ENCODE measurements around the gene PLEKHA7.
"Not testable (repeated sequence)": the region's sequence is repeated elsewhere in the genome, so short reads cannot be mapped to it uniquely, and the experiment has no call there.

Gene PLEKHA7

DNA sequence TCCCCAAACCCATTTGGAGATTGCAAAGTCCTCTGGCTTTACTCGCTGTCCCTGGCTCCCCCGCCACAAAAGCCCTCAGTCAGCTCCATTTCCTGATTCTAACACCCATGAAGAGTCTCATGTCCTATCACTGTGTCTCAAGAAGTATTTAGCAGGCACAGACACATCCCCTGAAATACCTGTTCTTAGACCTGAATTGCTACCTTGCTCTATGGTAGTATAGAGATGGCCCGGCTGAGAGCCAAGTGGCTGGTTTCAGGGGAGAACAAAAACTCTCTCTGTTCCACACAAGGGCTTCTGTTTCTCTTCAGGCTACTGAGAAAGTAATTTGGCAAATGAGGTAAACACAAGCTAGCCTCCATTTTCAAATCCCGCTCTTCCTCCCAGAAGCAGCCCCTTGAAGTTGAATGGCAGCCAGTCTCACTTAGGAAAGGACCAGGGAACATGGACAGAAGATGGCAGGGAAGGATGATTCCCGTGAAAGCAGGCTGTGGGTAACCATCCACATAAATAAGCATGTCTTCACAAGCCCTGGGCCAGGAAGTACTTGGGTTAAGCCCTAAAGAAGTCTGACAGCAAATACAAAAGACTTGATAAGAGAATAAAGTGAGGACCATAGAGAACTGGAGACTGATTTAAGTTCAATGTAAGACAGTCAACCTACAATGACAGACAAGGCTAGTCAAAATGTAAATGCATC is 138.0 kb downstream of the PLEKHA7 start:
- DNase-seq: no peak

DNA sequence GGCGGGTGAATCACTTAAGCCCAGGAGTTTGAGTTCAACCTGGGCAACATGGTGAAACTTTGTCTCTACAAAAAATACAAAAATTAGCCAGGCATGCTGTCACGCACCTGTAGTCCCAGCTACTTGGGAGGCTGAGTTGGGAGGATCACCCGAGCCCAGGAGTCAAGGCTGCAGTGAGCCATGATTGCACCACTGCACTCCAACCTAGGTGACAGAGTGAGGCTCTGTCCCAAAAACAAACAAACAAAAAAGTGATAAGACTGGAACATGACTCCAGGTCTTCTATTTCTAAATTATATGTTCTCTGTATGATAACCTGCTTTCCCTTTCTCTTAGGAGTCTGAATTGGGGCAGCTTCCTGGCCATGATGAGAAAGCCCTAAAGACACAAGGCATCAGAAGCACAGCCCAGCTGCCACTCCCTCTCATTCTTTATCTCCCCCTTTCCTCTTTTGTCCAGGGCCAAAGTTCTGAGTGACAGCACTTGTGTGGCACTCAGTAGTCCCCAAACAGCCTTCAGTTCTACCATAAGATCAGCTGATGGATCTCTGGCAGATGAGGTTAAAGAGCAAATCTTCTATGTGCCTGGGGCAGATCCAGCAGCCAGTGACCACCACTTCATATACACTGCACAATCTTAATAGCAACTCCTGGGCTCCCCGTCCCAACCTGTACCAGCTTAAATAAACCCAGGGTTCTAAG is 139.8 kb downstream of the PLEKHA7 start:
- DNase-seq: no peak

DNA sequence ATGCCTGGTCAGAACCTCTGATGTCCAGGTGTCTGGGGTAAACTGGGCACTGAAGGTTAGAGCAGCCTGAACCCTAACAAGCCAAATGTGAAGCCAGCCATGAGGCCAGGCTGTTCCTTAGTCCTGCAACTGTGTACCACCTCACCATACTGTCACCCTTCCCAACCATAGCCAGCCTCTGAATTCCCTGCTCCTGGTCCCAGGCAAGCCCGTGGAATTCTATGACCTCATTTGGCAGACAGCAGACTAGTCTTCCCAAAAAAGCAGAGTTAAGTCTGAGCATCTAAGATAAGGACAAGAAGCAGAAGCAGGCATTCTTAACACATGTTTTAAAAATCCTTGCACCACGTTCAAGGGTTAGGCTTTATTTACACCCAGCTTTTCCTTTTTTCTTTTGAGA is 140.9 kb downstream of the PLEKHA7 start:
- DNase-seq: no peak

DNA sequence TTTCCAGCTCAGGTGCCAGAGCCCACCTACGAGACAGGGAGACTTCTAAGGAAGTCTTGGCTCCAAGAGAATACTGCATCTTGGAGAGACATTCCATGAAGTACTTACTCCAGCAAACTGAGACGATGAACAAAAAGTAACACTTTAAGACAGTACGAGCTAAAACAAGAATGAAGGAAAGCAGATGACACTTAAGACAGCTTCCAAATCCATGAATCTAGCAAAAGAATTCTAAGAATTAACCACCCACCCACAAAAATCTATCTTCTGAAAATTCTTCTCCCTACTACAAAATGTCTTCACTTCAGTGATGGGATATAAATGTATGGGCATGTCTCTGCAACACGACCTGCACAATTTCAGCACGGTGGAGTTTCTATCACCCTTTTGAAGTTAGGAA is 142.8 kb downstream of the PLEKHA7 start:
- DNase-seq: no peak

DNA sequence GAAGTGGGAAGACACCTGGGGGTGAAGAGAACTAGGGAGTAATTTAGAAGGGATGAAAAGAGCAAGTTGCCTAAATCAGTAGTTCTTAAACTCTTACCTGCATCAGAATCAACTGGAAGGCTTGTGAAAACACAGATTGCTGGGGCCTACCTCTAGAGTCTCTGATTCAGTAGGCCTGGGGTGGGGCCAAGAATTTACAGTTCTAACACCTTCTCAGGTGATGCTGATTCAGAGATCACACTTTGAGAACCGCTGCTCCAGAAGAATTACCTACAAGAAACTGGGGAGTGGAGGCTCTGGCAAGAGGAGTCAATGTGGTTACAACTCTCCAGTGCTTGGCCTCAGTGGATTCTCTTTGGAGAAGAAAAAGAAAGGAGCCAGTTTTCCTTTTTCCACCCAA is 147.1 kb downstream of the PLEKHA7 start:
- DNase-seq: no peak

DNA sequence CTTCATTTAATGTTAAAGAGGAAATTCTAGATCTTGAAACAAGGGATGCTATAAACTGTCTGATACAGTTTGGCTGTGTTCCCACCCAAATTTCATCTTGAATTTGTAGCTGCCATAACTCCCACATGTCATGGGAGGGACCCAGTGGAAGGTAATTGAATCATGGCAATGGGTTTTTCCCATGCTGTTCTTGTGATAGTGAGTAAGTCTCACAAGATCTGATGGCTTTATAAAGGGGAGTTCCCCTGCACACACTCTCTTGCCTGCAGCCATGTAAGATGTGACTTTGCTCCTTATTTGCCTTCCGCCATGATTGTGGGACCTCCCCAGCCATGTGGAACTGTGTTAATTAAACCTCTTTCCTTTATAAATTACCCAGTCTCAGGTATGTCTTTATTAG is 149.8 kb downstream of the PLEKHA7 start:
- not testable (repeated sequence) for DNase-seq

DNA sequence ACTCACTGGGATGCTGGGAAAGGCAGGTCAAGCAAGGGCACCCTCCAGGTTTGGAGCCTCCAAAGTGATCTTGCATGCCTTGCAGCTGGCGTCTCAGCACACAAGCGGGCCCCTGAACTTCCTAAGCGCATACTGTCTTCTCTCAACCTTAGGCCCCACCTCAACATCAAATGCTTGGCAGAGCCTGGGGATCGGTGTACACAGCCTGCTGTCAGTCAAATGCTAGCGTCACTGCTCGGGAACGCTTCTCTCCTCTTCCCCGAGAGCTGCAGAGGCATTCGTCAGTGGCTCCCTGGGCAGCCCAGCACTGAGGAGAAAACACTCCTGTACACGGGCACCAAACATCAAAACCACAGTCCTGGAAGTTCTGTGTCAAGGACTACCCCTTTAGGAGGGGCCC is 150.8 kb downstream of the PLEKHA7 start:
- no peak for DNase-seq

DNA sequence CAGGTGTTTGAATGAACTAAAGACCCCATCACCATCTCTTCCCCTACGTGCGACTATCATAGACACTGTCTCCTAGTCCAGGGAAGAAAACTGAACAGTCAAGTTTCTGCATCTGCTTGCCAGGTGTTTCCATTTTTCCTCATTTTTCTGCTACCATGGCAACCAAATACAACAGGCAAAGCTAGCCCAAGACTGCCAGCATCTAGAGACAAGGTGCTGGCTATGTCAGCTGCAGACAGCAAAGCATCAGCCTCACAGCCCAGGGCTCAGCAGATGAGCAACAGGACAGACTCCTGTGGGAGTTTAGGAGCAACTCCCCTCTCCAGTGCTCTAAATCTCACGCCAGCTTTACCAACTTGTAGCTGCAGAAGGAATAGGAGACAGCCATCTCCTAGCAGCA is 151.5 kb downstream of the PLEKHA7 start:
- no peak for DNase-seq

DNA sequence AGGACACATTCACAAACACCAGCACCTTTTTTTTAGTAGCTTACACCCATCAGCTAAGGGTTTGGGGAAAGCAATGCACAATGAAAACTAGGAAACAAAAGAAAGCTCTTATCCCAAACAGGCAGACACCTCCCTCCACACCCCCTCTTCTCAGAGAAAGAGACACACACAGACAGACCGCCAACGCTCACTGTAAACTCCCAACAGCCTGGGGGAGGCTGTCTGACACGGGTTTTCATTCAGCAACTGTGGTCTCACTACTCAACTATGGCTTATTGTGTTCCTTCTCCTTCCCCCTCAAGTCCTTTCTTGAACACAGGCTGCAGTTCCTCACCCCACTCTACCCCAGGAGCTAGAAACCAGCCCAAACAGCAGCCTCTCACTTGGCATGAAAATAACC is 152.4 kb downstream of the PLEKHA7 start:
- no peak for DNase-seq

DNA sequence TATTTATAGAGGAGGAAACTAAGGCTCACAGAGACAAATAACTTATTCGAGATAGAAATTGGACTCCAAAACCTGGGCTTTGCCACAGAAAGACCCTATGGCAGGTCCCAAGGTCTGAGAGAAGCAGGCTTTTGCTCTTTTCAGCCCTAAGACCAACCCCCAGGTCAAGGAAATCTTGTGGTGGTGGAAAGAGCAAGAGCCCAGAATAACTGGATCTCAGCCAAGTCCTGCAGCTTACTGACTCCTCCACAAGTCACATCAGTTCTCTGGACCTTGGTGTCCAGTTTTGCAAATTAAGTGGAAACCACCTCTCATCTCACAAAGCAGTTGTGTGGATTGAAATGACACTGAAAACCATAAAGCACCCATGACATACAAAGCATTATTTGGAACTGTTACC is 153.6 kb downstream of the PLEKHA7 start:
- no peak for DNase-seq

DNA sequence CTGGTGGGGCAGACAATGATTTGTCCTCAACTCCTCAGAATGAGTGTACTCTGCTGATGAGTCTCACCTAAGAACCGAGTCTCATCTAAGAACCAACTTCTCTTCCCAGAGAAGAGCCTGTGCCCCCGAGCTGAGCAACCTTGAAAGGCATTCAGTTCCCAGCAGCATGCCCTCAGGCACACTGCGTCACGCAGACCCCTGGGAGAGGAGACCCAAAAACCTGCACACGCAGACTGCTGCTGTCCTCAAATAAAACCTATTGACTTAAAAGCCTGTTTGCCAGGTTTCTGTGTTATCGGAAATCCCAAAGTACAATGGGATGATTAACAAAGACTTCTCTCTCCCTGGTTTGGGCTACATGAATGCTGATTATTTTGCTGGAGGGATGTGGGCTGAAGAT is 154.6 kb downstream of the PLEKHA7 start:
- no peak for DNase-seq

DNA sequence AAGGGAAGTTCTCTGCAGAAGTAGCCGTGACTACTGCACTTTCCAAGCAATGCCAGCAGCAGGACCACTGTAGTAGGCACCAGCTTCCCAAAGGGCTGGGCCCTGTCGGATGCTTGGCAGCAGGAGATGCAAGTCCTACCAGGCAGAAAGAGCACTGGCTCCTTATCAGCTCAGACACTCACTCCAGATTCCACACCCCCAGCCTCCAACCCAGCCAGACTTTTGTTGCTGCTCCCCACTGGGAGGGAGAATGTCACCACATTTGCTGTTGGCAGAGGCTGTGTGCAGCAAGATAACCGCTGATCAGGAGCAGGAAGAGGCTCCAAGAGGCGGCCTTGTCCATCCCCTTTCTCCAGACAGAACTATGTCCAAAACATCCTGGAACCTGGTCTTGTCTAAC is 157.0 kb downstream of the PLEKHA7 start:
- DNase-seq: no peak

DNA sequence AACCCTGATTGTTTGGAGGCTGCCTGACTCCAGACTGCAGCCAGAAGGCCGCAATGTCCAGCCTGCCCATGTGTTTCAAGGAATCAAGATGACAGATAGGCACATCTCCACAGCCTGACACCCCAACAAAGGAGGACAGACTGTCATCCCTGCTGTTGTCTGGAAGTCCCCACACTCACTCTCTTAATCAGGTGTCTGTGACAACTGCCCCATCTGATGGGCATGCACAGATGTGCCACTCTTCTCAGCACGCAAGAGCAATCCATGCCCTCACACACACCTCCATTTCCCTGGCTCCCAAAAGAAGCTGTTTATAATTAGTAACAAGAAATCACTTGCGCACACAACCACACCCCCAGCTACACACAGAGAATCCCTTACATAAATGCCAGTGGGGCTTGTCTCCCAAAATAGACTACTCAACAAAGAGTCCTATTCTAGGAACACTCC is 158.2 kb downstream of the PLEKHA7 start:
- DNase-seq: no peak

DNA sequence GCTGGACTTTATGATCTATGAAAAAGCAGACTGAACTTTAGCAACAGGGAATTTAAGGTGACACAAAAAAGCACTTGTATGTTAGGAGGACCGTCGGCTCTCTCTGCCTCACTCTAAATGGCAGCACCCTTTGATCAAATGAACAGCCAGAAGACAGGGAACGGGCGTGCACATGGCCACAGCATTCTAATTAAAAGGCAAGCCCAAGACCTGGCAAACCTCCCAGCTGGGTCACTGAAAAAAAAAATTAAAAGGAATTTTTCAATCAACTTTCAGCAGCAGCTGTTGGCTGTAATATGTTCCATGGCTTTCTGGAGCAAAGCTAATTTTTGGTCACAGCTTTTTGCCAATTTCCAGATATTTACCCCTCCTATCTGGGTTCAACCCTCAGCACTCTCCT is 159.2 kb downstream of the PLEKHA7 start:
- DNase-seq: no peak

DNA sequence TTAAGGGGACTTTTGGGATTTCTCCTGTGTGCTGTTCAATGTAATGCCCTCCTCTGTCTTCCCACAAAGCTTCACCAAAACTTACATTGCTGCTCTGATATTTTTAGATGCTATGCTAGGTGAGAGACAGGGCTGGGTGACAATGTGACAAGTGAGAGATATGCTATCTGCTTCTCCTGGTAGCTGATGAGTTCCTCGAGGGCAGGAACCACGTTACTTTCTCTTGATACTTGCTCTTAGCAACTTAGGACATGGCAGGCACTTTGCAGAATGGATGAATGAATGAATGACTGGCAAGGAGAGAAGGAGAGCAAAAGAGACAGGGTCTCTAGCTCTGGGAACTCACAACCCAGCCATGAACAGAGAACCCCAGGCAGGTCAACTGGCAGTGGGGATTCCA is 160.4 kb downstream of the PLEKHA7 start:
- DNase-seq: no peak

DNA sequence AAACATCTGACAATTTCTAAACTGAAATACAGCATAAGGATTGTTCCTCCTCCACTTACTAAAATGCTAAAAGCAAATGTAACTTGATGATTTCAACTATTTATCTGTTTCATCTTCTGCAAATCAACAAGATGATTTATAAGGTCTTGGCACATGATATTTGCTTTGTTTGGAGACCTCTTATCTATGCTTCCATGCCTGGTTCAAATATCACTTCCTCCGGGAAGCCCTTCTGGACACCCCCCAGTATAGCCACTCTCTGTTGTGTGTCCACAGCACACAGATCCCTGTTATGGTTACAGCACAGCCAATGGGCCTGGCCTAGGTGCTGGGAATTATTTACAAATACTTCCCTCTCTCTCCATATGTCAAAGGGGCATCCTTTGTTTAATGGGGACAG is 160.9 kb downstream of the PLEKHA7 start:
- DNase-seq: no peak

DNA sequence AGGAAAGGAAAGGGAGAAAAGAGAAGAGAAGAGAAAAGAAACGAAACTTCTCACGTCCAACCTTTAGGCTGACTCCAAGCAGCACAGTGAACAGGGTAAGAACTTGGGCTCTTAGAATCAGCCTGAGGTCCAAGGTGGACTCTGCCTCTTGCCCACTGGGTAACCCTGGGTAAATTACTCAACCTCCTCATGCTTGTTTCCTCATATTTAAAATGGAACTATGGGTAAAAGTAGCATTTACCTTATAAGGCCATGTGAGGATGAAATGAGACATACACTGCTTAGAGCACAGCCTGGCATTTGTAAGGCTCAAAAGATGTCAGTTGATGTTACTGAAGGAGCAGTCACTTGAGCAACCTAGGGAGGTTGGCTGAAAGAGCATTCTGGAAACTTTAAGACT is 167.9 kb downstream of the PLEKHA7 start:
- DNase-seq: no peak

DNA sequence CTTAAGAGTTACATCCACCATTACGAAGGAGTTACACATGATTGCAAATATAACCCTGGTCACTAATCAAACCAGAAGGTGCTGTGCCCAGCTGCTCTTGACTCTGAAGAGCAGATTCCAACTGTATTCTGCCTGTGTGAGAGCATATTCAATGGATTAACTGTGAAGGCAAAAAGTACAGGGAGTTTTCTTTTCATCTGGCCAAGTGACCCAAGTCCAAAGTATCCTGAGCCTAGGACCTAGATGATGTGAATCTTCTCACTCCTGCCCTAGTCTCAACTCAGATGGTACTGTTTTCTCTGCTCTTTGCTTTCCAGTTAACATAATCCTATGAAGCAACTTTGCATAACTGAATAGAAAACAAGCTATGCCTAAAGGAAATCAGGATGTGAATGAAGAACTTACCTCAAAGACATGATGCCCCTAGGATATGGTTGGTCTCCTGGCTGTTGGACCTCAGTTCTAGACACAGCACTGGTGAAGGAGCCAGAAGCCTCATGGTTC is 169.9 kb downstream of the PLEKHA7 start:
- no peak for DNase-seq

DNA sequence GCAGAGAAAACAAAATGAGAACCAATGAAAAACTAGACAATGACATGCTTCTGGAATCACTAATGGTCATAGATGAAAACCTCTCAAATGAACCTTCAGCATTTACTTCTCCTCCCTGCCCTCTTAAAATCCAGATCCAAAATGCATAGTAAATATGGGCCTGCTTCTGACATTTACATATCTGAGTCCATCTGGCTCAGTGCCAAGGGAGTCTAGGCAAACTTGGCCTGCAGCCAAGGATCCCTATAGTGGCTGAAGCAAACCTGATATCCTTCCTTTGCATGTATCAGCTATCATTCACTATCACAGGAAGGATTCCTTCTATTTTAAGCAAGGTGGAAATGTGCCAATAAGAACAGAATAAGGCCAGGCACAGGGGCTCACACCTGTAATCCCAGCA is 170.9 kb downstream of the PLEKHA7 start:
- no peak for DNase-seq

DNA sequence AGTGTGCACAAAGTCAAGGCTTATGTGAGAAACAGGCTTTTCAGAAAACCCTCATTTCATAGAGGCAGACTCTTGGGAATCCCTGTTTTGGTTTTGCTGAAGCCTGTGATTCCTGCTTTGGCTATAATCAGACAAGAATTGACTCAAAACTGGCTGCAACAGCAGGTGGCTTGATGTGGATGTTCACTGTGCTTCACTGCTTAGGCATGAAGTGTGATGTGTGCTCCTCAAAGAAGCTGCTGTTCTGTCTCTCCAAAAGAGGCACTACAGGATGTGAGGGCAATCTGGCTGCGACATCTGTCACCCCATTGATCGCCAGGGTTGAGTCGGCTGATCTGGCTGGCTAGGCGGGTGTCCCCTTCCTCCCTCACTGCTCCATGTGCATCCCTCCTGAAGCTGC is 172.2 kb downstream of the PLEKHA7 start:
- no peak for DNase-seq

DNA sequence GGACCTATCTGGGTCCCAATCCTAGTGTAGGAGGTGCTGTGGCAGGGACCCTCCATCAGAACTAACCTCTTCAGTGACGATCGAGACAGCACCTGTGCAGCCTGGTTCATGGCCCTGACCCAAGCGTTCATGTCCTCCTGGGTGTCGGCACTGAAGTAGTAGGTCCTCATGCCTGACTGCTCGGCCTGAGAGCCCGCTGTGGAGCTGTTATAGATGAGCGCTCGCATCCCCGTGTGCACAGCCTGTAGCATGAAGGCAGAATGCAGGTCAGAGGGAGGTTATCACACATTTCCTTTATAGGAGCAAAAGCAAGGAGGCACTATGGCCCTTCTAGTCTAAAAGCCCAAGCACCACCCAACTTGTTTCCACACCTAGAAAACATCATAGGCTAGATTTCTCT is 172.7 kb downstream of the PLEKHA7 start:
- DNase-seq: no peak

DNA sequence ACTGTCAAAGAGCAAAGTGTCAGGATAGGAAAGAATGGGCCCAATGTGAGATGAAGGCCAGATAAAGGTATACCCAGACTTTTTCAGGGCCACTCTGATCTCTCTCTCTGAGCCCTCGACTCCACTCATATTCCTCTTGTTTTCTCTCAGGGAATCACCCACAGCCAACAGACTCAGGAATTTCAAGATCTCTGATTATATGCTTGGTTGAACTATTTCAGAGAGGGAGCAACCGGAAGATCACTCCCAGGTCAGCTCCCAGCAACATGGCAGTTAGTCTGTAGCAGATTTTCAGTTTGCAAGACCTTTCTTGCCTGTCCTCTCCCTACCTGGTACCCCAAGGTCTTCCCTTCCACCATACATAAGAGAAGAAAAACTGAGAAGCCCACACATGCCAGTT is 173.3 kb downstream of the PLEKHA7 start:
- DNase-seq: no peak

DNA sequence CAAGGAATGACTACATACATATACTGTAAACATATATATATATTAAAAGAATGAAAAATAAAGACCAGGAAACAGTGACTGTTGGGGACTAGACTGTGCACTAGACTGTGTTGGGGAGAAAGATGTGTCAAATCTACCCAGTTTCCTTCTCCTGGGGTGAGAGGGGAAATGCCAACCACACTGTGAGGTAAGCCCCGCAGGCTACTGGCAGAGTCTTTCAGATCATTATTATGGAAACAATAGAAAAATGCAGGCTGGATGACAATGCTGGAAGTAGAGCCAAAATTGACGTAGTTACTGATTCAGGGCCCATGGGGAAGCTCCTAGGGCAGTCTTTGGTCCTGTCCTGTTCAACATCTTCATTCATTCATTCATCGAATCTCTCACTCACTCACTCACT is 174.4 kb downstream of the PLEKHA7 start:
- DNase-seq: no peak

DNA sequence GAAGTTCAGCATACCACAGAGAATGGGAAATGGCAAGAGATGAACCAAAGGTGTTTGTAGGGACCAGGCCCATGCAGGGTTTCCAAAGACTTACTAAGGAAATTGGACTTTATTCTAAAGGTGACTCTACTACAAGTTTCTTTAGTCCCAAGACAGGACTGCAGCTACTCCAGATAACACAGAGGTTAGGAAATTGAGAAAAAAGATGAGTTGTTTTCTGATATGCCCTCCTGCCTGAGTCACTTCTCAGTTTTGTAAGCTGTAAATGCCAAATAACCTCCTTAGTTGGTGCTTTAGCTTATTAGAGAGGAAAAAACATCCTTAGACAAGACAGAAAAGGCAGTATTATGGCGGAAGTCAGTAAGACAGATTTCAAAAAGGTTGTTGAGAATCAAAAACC is 179.8 kb downstream of the PLEKHA7 start:
- no peak for DNase-seq

DNA sequence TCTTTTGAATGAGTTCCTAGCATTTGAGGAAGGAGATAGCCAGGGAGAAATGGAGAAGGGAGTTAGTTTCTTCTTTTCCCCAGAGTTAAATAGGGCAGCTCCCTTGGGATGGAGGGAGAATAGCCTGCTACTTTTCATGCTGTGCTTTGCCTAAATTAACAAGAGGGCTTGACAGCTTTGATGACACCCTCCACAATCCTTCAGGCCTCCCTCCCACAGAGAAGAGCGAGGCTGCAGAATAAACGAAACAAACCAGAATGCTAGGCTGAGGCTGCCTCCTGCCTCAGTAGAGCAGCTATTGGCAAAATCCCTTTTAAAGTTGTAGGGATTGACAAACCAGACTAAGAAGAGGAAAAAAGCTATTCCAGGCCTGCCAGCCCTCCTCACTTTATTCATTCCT is 181.2 kb downstream of the PLEKHA7 start:
- DNase-seq: no peak
